Astrocyte of the hippocampus (primary cell): Measurements from ENCODE around the gene PDP2.

Experiments
- DNase-seq: peaks from one replicate; pipeline ENCODE4 v3.0.0; 2011; ENCODE audit warnings: low read depth, low spot score

Gene PDP2

DNA sequence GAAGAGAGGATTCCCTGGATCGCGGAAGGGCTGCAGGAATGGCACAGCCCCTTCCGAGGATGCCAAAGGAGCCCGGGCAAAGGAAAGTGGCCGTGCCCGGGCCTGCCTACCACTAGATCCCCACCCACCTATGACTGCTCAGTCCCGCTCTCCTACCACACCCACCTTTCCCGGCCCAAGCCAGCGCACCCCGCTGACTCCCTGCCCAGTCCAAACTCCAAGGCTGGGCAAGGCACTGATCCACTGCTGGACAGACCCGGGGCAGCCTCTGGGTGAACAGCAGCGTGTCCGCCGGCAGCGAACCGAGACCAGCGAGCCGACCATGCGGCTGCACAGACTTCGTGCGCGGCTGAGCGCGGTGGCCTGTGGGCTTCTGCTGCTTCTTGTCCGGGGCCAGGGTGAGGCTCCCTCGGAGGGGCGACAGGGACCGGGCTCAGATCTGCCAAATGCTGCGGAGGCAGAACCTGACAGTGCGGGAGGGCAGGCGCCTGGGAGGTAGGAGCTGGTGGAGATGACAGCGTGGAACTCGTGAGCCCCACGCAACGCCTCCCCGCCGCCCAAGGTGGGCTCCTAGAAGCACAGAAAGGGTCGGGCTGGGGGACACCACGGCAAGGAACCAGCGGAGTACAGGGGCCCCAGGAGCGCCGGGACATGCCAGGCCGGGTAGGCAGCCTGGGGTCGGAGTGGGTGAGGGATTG is 55.1 kb downstream of the PDP2 start, which contains the start of gene CES2:
CES2 (plus strand) TSS at position 203 of the 698 bp plus-strand sequence; CDS start at position 323, 120 bp downstream.
- peak; percentile 66 for DNase-seq

DNA sequence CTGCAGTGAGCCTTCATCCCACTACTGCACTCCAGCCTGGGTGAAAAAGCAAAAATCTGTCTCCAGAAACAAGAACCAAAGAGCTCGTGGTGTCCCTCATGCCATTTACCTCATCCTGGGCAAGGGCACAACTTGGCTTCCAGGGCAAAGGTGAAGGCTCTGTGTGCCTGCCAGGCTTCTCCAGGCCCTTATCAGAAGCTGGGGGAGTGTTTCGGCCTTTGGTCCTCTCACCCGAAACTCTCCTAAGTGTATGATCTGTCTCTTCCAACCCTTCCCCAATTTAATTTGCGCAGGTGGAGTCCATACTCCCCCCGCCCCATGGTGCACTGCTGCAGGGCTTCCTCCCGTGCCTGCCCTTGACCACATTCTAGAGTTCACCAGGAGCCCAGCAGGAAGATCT is 56.1 kb downstream of the PDP2 start:
- no peak for DNase-seq

DNA sequence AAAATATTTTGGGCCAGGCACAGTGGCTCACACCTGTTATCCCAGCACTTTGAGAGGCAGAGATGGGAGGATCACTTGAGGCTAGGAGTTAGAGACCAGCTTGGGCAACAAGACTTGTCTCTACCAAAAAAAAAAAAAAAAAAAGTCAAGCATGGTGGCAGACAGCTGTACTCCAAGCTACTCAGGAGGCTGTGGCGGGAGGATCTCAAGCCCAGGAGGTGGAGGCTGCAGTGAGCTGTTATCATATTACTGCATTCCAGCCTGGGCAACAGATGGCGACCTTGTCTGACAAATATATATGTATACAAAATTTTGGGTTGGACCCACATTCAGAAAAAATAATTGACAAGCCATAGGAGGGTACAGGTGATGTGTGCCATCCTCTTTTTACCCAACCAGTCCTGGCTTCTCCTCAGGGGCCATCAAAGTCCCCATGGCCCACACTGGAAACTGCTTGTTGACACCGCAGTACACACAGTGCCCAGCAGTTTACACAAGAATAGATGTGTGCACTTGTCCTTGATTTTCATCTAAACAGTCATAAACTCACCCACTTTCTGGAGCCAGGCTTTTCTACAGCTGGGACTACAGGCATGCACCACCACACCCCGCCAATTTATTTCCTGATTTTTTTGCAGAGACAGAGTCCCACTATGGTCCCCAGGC is 56.7 kb downstream of the PDP2 start:
- DNase-seq, result no peak

DNA sequence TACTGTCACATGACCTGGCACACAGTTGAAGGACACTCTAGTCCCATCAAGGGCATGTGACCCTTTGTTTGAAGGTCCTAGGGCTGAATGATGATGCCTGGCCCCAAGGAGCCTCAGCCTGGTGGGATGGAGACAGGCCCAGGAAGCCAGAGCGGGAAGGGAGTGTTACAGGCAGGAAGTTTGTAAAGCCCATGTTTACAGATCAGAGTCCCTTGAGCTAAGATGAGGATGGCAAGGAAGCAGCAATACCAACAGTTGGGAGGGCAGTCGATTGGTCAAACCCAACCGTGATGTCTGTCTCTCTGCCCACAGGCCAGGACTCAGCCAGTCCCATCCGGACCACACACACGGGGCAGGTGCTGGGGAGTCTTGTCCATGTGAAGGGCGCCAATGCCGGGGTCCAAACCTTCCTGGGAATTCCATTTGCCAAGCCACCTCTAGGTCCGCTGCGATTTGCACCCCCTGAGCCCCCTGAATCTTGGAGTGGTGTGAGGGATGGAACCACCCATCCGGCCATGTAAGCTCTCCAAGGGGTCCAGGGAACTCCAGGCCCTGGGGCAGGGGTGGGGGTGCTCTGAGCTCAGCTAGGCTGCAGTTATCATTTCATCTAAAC is 57.5 kb downstream of the PDP2 start:
- DNase-seq, result no peak

DNA sequence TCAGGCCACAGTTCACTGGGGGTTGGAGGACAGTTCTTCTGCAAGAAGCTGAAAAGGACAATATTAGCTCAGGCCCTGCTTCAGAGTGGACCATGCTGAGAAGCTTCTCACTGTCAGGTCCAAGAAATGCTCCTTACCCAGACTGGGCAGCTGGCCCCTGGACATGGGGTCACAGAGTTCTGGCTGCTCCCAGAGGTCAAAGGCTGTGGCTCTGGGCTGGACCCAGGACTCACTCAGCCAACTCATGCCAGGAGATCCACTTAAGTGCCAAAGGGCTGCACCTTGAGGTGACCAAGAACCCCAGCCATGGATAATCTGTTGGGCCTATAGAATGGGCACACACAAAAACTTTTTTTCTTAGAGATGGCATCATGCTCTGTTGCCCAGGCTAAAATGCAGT is 59.1 kb downstream of the PDP2 start:
- no peak for DNase-seq

DNA sequence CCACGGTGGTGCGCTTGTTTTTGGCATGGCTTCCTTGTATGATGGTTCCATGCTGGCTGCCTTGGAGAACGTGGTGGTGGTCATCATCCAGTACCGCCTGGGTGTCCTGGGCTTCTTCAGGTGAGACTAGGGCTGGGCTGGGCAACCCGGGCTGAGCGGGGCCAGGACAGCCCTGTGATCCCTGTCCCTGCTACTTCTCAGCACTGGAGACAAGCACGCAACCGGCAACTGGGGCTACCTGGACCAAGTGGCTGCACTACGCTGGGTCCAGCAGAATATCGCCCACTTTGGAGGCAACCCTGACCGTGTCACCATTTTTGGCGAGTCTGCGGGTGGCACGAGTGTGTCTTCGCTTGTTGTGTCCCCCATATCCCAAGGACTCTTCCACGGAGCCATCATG is 59.9 kb downstream of the PDP2 start:
- DNase-seq, result no peak
